ENCODE measurements around the gene THAP8. TPM values are rescaled to one million over a fixed set of nuclear protein-coding genes. Genes with fewer than 3 reads are reported as not detected.

THAP8 gene
- total and polyA plus RNA-seq, 11 donors, result 2.3 to 7.3 (median 4.9) TPM

- Histone ChIP-seq H3K36me3 (peaks cover 0 to 21% (median 4%) of the 10 kb centered on the region in 9 donors), H3K27me3 (peaks cover 0 to 9% (median 0%) of the 10 kb centered on the region in 9 donors), H3K27ac (no peak overlapping the region), H3K9me3 (no peaks in the 10 kb centered on the region), H3K4me3 (no peak overlapping the region), H3K4me1 (peaks cover 0 to 15% (median 2%) of the 10 kb centered on the region in 12 donors)
- intact Hi-C loops (cut with DNase I), result no loop called here
- ATAC-seq (no peak), DNase-seq (no peak)
- TF ChIP-seq POLR2A (IDR thresholded peaks at IDR 0.05) (no peak), CTCF (IDR thresholded peaks at IDR 0.05) (no peak)
- 79 to 87% (median 82%) methylated on average over 10 of the region's 10 CpGs for WGBS, 4 donors
These were observed 25.6 kb downstream of the THAP8 start for GRCh38 chr19:36028313-36029041.

- 93 to 98% (median 97%) methylated on average over 6 of the region's 6 CpGs for WGBS, 4 donors
- intact Hi-C loops (cut with DNase I), result no loop called here
- peaks cover 0 to 27% (median 4%) of the 10 kb centered on the region in 9 donors for H3K36me3 ChIP-seq
- ATAC-seq (no peak), DNase-seq (no peak)
- H3K4me1 ChIP-seq, result peaks cover 0 to 10% (median under 1%) of the 10 kb centered on the region in 12 donors
- H3K4me3 ChIP-seq, result no peak overlapping the region
- no peak for TF ChIP-seq CTCF (IDR thresholded peaks at IDR 0.05)
- no peaks in the 10 kb centered on the region for H3K9me3 ChIP-seq
- no peak overlapping the region for H3K27ac ChIP-seq
- H3K27me3 ChIP-seq, result peaks cover 0 to 7% (median 0%) of the 10 kb centered on the region in 9 donors
These were observed 26.4 kb downstream of the THAP8 start for GRCh38 chr19:36027696-36028095.

- H3K4me1 ChIP-seq, result no peaks in the 10 kb centered on the region
- H3K36me3 ChIP-seq, result peaks cover 0 to 37% (median 9%) of the 10 kb centered on the region in 9 donors
- no peaks in the 10 kb centered on the region for H3K9me3 ChIP-seq
- DNase-seq (no peak), ATAC-seq (no peak)
- TF ChIP-seq POLR2A (IDR thresholded peaks at IDR 0.05), result no peak
- H3K27ac ChIP-seq, result no peak overlapping the region
- H3K4me3 ChIP-seq, result no peak overlapping the region
- intact Hi-C loops (cut with DNase I), result no loop called here
- H3K27me3 ChIP-seq, result no peaks in the 10 kb centered on the region
- WGBS, 4 donors, result 93 to 95% (median 94%) methylated on average over 42 to 49 of the region's 49 CpGs
These were observed 27.8 kb downstream of the THAP8 start for GRCh38 chr19:36026091-36026876.

GRCh38 chr19:36025541-36025940, 28.5 kb downstream of the THAP8 start:
- intact Hi-C loops (cut with DNase I), result no loop called here

More at GRCh38 chr19:36025541-36025940, 28.5 kb downstream of the THAP8 start:
- TF ChIP-seq POLR2A (IDR thresholded peaks at IDR 0.05) (no peak), CTCF (IDR thresholded peaks at IDR 0.05) (no peak)
- Histone ChIP-seq H3K4me3 (no peak overlapping the region), H3K9me3 (no peaks in the 10 kb centered on the region), H3K27me3 (no peaks in the 10 kb centered on the region), H3K4me1 (no peaks in the 10 kb centered on the region), H3K36me3 (peaks cover 0 to 42% (median 12%) of the 10 kb centered on the region in 9 donors), H3K27ac (no peak overlapping the region)
- ATAC-seq (no peak), DNase-seq (no peak)
- WGBS, 4 donors, result 73 to 86% (median 83%) methylated on average over 1 of the region's 1 CpG
